IMR-90 (cell line): ENCODE data around the gene SERPINB2.

Experiments
- CHD1 ChIP-seq: IDR thresholded peaks from 2 replicates; pipeline ENCODE4 v1.6.1; 2012; ENCODE audit warnings: low read depth, low read length, improper control_type of control experiment
- MAFK ChIP-seq: IDR thresholded peaks from 2 replicates; pipeline ENCODE4 v1.6.1; 2012; ENCODE audit warnings: low read depth, low read length, improper control_type of control experiment
- MXI1 ChIP-seq: IDR thresholded peaks from 2 replicates; pipeline ENCODE4 v1.6.1; 2012; ENCODE audit warnings: low read depth, mild to moderate bottlenecking, low read length, moderate library complexity, borderline replicate concordance
- POLR2A ChIP-seq: IDR thresholded peaks from 2 replicates; pipeline ENCODE4 v1.6.1; 2012; ENCODE audit warnings: mild to moderate bottlenecking, low read depth, low read length
- RAD21 ChIP-seq: IDR thresholded peaks from 2 replicates; pipeline ENCODE4 v1.6.1; 2012; ENCODE audit warnings: low read length, improper control_type of control experiment
- RCOR1 ChIP-seq: IDR thresholded peaks from 2 replicates; pipeline ENCODE4 v1.6.1; 2012; ENCODE audit warnings: mild to moderate bottlenecking, low read length, improper control_type of control experiment; ENCODE audit not compliant: insufficient replicate concordance
- SMC3 ChIP-seq: fragments of 150-350 bp; IDR thresholded peaks from 2 replicates; pipeline ENCODE4 v1.6.1; 2016; ENCODE audit warnings: low read depth, mild to moderate bottlenecking, antibody characterized with exemption, low read length, moderate library complexity
- TF ChIP-seq, protein P1 (sequence below): conservative IDR thresholded peaks from 2 replicates; pipeline ENCODE4 v1.5.1; 2012; ENCODE audit warnings: mild to moderate bottlenecking, low read depth, low read length, improper control_type of control experiment

DNA sequence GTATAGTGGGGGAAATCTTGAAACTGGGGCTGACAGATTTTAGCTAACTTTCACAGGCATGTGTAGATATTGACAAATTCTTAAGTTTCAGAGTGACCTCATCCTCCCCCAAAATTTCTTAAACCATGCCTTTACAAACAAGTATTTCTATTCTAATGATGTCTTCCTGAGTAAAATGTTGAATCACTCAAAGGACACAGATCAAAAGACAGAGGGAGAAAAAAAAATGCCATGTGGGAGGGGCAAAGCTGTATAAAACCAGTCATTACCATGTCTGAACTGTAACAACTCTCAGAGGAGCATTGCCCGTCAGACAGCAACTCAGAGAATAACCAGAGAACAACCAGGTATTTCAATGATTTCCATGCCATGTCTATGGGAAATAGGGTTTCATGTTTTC is at the start of gene SERPINB2:
- TF ChIP-seq, protein P1, sequence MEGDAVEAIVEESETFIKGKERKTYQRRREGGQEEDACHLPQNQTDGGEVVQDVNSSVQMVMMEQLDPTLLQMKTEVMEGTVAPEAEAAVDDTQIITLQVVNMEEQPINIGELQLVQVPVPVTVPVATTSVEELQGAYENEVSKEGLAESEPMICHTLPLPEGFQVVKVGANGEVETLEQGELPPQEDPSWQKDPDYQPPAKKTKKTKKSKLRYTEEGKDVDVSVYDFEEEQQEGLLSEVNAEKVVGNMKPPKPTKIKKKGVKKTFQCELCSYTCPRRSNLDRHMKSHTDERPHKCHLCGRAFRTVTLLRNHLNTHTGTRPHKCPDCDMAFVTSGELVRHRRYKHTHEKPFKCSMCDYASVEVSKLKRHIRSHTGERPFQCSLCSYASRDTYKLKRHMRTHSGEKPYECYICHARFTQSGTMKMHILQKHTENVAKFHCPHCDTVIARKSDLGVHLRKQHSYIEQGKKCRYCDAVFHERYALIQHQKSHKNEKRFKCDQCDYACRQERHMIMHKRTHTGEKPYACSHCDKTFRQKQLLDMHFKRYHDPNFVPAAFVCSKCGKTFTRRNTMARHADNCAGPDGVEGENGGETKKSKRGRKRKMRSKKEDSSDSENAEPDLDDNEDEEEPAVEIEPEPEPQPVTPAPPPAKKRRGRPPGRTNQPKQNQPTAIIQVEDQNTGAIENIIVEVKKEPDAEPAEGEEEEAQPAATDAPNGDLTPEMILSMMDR: no peak
- TF ChIP-seq RAD21 (no peak), SMC3 (no peak), MAFK (no peak), MXI1 (no peak), CHD1 (no peak), POLR2A (peak; percentile 59), RCOR1 (no peak)
